PC-9 (cell line): Measurements from ENCODE around the gene PRSS22. TPM values are rescaled to one million over a fixed set of nuclear protein-coding genes. Genes with fewer than 3 reads are reported as not detected.

Experiments used
- BruUV-seq: library from RNA; stranded (reverse); fragments of 400-500 nt; replicated peaks from 2 replicates; lab custom pipeline; 2021; lab: Mats Ljungman, UMichigan
- CTCF ChIA-PET: fragments of 300-600 bp; sonication (Branson Sonifier 250); formaldehyde crosslinking; loops from one replicate; lab custom pipeline; 2022; ENCODE audit warnings: antibody characterized with exemption; lab: Charles Lee
- POLR2A ChIA-PET: fragments of 300-600 bp; sonication (Branson Sonifier 250); formaldehyde crosslinking; loops from one replicate; lab custom pipeline; 2022; ENCODE audit warnings: antibody characterized with exemption; ENCODE audit not compliant: unreplicated experiment; lab: Charles Lee
- DNase-seq, 2 experiments: peaks; one replicate each; pipeline versions ENCODE4 v3.0.0 to v3.0.0-alpha.2; 2015 to 2022; ENCODE audit warnings: mixed read lengths in 1 of 2
- H2AFZ ChIP-seq: fragments of 200-600 bp; sonication (generic); 2 replicates; pipeline ENCODE4 v1.8.1; 2017; ENCODE audit warnings: antibody characterized with exemption
- H3F3A ChIP-seq: fragments of 200-600 bp; sonication (generic); 2 replicates; pipeline ENCODE4 v1.8.1; 2017; ENCODE audit warnings: antibody characterized with exemption, mild to moderate bottlenecking, low read depth; ENCODE audit not compliant: insufficient read depth
- H3K27ac ChIP-seq: fragments of 200-600 bp; sonication (generic); 2 replicates; pipeline ENCODE4 v1.6.1; 2016; ENCODE audit warnings: mixed run types
- H3K27me3 ChIP-seq: fragments of 200-600 bp; sonication (generic); 2 replicates; pipeline ENCODE4 v1.6.1; 2016; ENCODE audit warnings: low read depth, mixed run types; ENCODE audit not compliant: insufficient read depth
- H3K36me3 ChIP-seq: fragments of 200-600 bp; sonication (generic); 2 replicates; pipeline ENCODE4 v1.6.1; 2016; ENCODE audit warnings: low read depth, mixed run types
- H3K4me1 ChIP-seq: fragments of 200-600 bp; sonication (generic); replicated peaks from 2 replicates; pipeline ENCODE4 v1.6.1; 2016; ENCODE audit warnings: mixed run types; ENCODE audit not compliant: insufficient read depth
- H3K4me2 ChIP-seq: fragments of 200-600 bp; sonication (generic); 2 replicates; pipeline ENCODE4 v1.6.1; 2017; ENCODE audit warnings: mixed run types
- H3K4me3 ChIP-seq: fragments of 200-600 bp; sonication (generic); 2 replicates; pipeline ENCODE4 v1.6.1; 2016; ENCODE audit warnings: mixed run types
- H3K79me2 ChIP-seq: fragments of 200-600 bp; sonication (generic); 2 replicates; pipeline ENCODE4 v1.6.1; 2017; ENCODE audit warnings: low read depth, mixed run types
- H3K9me2 ChIP-seq: fragments of 200-600 bp; sonication (generic); 2 replicates; pipeline ENCODE4 v1.8.1; 2017; ENCODE audit warnings: mild to moderate bottlenecking; ENCODE audit not compliant: insufficient read depth
- H3K9me3 ChIP-seq: fragments of 200-600 bp; sonication (generic); 2 replicates; pipeline ENCODE4 v1.8.1; 2016; ENCODE audit warnings: low read depth; ENCODE audit not compliant: insufficient read depth
- H4K20me1 ChIP-seq: fragments of 200-600 bp; sonication (generic); 2 replicates; pipeline ENCODE4 v1.8.1; 2017; ENCODE audit not compliant: insufficient read depth
- EZH2 ChIP-seq: fragments of 200-600 bp; sonication (generic); IDR thresholded peaks from 2 replicates; pipeline ENCODE4 v1.8.0; 2017; ENCODE audit warnings: antibody characterized with exemption, low read depth
- intact Hi-C: fragments of 100-400 bp; cut with micrococcal nuclease; formaldehyde crosslinking; loops from one replicate; pipeline ENCODE4 v1.10.0; 2022; ENCODE audit not compliant: unreplicated experiment
- total RNA-seq: library from RNA; stranded (reverse); gene quantifications from 2 replicates; pipeline ENCODE4 v1.2.3, GENCODE V29; 2021
- TF ChIP-seq, protein P1 (sequence below): fragments of 200-600 bp; sonication (generic); conservative IDR thresholded peaks from 2 replicates; pipeline ENCODE4 v1.6.1; 2017; ENCODE audit warnings: mixed run types, antibody characterized with exemption, mild to moderate bottlenecking, moderate library complexity

The PRSS22 gene
- total RNA-seq, 1 experiment from 2014 or later = 99.7 TPM

GRCh38 chr16:2881783-2882649 is 24.0 kb upstream of the PRSS22 start:
- Histone ChIP-seq H3K4me1 (peaks cover 5% of the 10 kb centered on the region; the same call in 1 of the 2 replicates), H3K79me2 (peaks cover 13% of the 10 kb centered on the region), H3K4me2 (peak overlapping the region; percentile 86), H3F3A (peaks cover 16% of the 10 kb centered on the region), H3K36me3 (no peaks in the 10 kb centered on the region), H3K9me2 (no peaks in the 10 kb centered on the region), H4K20me1 (no peaks in the 10 kb centered on the region), H2AFZ (peak overlapping the region; percentile 85), H3K9me3 (no peaks in the 10 kb centered on the region), H3K27me3 (no peaks in the 10 kb centered on the region), H3K27ac (no peak overlapping the region), H3K4me3 (peak overlapping the region; percentile 95)
- BruUV-seq = no TSS peak
- peak in 1 of 2 experiments; percentile 58 for DNase-seq
- ChIA-PET POLR2A (interaction anchor here (0.6 to 1.6 kb wide), 5 partner anchors 23 to 1496 kb away, joined by 3 to 16 read pairs (median 12); partner anchors contain the start of genes FLYWCH1 and KCTD5), CTCF (interaction anchor here (0.9 to 1.2 kb wide), 6 partner anchors 9 to 130 kb away, joined by 3 to 5 read pairs (median 4); no protein-coding TSS in a partner anchor)
- intact Hi-C loops = loop anchor here (10.0 kb wide), 1 partner anchor 83 kb away; the partner anchor contains the start of genes KREMEN2 and PAQR4
- TF ChIP-seq, protein P1, sequence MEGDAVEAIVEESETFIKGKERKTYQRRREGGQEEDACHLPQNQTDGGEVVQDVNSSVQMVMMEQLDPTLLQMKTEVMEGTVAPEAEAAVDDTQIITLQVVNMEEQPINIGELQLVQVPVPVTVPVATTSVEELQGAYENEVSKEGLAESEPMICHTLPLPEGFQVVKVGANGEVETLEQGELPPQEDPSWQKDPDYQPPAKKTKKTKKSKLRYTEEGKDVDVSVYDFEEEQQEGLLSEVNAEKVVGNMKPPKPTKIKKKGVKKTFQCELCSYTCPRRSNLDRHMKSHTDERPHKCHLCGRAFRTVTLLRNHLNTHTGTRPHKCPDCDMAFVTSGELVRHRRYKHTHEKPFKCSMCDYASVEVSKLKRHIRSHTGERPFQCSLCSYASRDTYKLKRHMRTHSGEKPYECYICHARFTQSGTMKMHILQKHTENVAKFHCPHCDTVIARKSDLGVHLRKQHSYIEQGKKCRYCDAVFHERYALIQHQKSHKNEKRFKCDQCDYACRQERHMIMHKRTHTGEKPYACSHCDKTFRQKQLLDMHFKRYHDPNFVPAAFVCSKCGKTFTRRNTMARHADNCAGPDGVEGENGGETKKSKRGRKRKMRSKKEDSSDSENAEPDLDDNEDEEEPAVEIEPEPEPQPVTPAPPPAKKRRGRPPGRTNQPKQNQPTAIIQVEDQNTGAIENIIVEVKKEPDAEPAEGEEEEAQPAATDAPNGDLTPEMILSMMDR = no peak
- TF ChIP-seq EZH2 = no peak

DNA sequence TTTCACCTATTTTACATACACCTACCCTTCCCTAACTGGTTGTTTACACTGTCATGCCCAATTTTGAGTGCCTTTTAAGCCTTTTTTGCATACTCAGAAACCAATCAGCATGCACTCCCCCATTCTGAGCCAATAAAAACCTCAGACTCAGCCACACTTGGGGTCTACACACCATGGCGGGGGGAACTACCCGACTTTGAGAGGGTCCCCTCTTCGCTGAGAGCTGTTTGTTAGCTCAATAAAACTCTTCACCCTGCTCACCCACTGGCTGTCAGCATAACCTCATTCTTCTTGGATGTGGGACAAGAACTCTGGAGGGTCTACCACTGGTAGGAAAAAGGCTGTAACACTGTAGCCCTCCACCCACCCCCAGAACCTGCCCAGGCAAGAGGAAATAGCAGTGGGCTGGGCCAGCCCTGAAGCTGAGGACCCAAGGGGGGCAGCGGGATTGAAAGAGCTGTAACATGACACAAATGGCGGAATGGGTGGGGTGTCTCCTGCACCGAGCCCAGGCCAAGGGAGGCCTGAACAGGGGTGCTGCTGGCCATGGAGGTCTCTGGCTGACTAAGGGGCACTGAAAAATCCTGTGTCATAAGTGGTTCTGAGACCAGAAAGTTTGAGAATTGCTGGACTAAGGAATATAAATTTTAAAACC is 22.0 kb upstream of the PRSS22 start:
- CTCF ChIA-PET = no interaction called here
- intact Hi-C loops = loop anchor here (10.0 kb wide), 1 partner anchor 85 kb away; the partner anchor contains the start of genes KREMEN2 and PAQR4

More for the DNA sequence above, 22.0 kb upstream of the PRSS22 start:
- POLR2A ChIA-PET = interaction anchor here (0.7 to 1.0 kb wide), 2 partner anchors 101 to 140 kb away, joined by 7 read pairs; no protein-coding TSS in a partner anchor
- Histone ChIP-seq H3K4me3 (no peak overlapping the region), H3K27me3 (no peaks in the 10 kb centered on the region), H3K9me3 (no peaks in the 10 kb centered on the region), H2AFZ (no peak overlapping the region), H3K9me2 (no peaks in the 10 kb centered on the region), H3K79me2 (peaks cover 8% of the 10 kb centered on the region), H3K36me3 (no peaks in the 10 kb centered on the region), H3K4me2 (no peak overlapping the region), H3K27ac (no peak overlapping the region), H4K20me1 (no peaks in the 10 kb centered on the region), H3F3A (peaks cover 9% of the 10 kb centered on the region; the same call in 1 of the 2 replicates), H3K4me1 (peaks cover 5% of the 10 kb centered on the region; the same call in 1 of the 2 replicates)
- no TSS peak for BruUV-seq
- TF ChIP-seq, protein P1 = no peak
- TF ChIP-seq EZH2 = no peak
- DNase-seq = no peak
